GM20431 (cell line): Measurements from ENCODE around the gene PPM1F.

Experiments
- in situ Hi-C: fragments of 300-500 bp; cut with MseI, MboI; formaldehyde crosslinking; loops from one replicate; pipeline ENCODE4 v1.15.0; 2020; ENCODE audit warnings: low sequenced_read_pairs; ENCODE audit not compliant: unreplicated experiment

Gene PPM1F

GRCh38 chr22:21963286-21963685 lies 10.6 kb upstream of the PPM1F start:
- in situ Hi-C loops: no loop called here

- in situ Hi-C loops: no loop called here
Measured at GRCh38 chr22:21962655-21962949, 10.0 kb upstream of the PPM1F start.

GRCh38 chr22:21961886-21962654 lies 9.4 kb upstream of the PPM1F start:
- in situ Hi-C loops: no loop called here

- in situ Hi-C loops: no loop called here
Measured at GRCh38 chr22:21961127-21961867, 8.6 kb upstream of the PPM1F start.

- in situ Hi-C loops: no loop called here
Measured at GRCh38 chr22:21960200-21961126, 7.8 kb upstream of the PPM1F start.

GRCh38 chr22:21959274-21960074 lies 6.8 kb upstream of the PPM1F start:
- in situ Hi-C loops: no loop called here

GRCh38 chr22:21958360-21959273 lies 6.0 kb upstream of the PPM1F start:
- in situ Hi-C loops: no loop called here

GRCh38 chr22:21951931-21952465 lies 650 bp downstream of the PPM1F start:
- in situ Hi-C loops: no loop called here

GRCh38 chr22:21951062-21951461 lies 1.6 kb downstream of the PPM1F start:
- in situ Hi-C loops: no loop called here

- in situ Hi-C loops: loop anchor here (10.0 kb wide), 1 partner anchor 235 kb away; no protein-coding TSS in a partner anchor
Measured at GRCh38 chr22:21949948-21950347, 2.7 kb downstream of the PPM1F start.

- in situ Hi-C loops: loop anchor here (10.0 kb wide), 1 partner anchor 235 kb away; no protein-coding TSS in a partner anchor
Measured at GRCh38 chr22:21949569-21949918, 3.1 kb downstream of the PPM1F start.

- in situ Hi-C loops: loop anchor here (10.0 kb wide), 1 partner anchor 234 kb away; no protein-coding TSS in a partner anchor
Measured at GRCh38 chr22:21948824-21949568, 3.7 kb downstream of the PPM1F start.

- in situ Hi-C loops: loop anchor here (10.0 kb wide), 1 partner anchor 234 kb away; no protein-coding TSS in a partner anchor
Measured at GRCh38 chr22:21948390-21948789, 4.3 kb downstream of the PPM1F start.

GRCh38 chr22:21947040-21948014 lies 5.3 kb downstream of the PPM1F start:
- in situ Hi-C loops: loop anchor here (10.0 kb wide), 1 partner anchor 233 kb away; no protein-coding TSS in a partner anchor

GRCh38 chr22:21946262-21946925 lies 6.3 kb downstream of the PPM1F start:
- in situ Hi-C loops: loop anchor here (10.0 kb wide), 1 partner anchor 232 kb away; no protein-coding TSS in a partner anchor
